ENCODE results near the gene POC1B. TPM values are rescaled to one million over a fixed set of nuclear protein-coding genes. Genes with fewer than 3 reads are reported as not detected.

POC1B gene
- polyA plus RNA-seq (10.0 and 11.1 TPM in 2 replicates), polyA minus RNA-seq (18.1 and 26.8 TPM in 2 replicates)

DNA sequence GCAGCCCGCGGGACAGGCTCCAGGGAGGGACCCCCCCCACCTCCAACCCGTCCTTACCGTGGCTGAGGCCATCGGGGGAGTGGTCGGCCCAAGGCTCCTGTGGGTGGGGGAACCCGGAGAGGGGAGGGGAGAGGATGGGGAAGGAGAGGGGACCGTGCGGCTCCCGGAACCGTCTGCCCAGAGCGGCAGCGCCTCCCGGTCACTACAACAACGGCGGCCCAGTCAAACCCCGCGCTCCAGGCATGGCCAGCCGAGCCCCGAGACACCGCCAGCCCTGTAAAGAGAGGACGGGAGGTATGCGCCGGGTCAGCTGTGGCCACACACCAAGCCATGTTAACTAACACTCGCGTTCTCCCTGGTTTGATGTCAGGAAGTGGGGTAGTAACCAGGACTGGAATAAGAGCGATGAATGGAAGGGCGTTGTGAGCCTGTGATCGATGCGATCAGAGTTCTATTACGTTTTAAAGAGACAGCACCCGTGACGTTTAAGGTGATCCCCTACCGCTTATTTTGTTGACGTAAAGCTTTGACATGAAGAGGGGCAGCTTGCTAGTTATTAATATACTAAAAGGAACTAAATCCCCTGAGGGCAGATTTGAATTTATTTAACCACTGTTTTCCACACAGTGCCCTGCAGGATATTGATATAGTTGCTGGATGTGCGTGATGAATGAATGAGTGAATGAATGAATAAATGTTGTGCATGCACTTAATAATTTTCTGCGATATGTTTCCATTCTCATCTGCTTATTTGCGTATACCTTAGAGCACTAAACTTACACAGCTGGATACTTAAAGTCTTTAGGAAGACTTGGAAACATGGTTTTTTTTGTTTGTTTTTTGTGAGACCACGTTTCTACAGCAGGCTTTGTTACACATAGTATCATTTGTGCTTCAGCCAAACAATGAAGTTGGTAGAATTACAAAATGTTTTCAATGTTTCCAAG, at the start of gene POC1B:
TSS of gene POC1B (minus strand) at position 224 of the 947 bp plus-strand sequence. CDS start at position 72, 152 bp downstream.
- H3F3A ChIP-seq (ENCODE audit: insufficient read depth, low read length, poor library complexity, severe bottlenecking): no peaks in the 10 kb centered on the region
- peak within 1 kb of the TSS; percentile 91 for H3K27ac ChIP-seq (ENCODE audit: low read length)
- peak within 1 kb of the TSS; percentile 86 for H3K4me2 ChIP-seq (ENCODE audit: low read length)
- peak within 1 kb of the TSS; percentile 94 for H2AFZ ChIP-seq (ENCODE audit: low read depth, low read length)
- no peaks in the 10 kb centered on the region for H3K36me3 ChIP-seq (ENCODE audit: insufficient read depth, low read length)
- peak within 1 kb of the TSS; percentile 94 for H3K4me3 ChIP-seq (ENCODE audit: low read length)
- peak within 1 kb of the TSS; percentile 82 for H3K9ac ChIP-seq (ENCODE audit: low read length)
- H3K9me3 ChIP-seq (ENCODE audit: low read length): no peaks in the 10 kb centered on the region
- no peaks in the 10 kb centered on the region for H3K9me2 ChIP-seq (ENCODE audit: insufficient read depth, low read length)
- no peaks in the 10 kb centered on the region for H4K20me1 ChIP-seq (ENCODE audit: insufficient read depth)
- H3K27me3 ChIP-seq (ENCODE audit: insufficient read depth, low read depth, low read length): no peaks in the 10 kb centered on the region
- no peaks in the 10 kb centered on the region for H3K79me2 ChIP-seq (replicated peaks; ENCODE audit: insufficient read depth, low read length)
- TF ChIP-seq, protein P1, sequence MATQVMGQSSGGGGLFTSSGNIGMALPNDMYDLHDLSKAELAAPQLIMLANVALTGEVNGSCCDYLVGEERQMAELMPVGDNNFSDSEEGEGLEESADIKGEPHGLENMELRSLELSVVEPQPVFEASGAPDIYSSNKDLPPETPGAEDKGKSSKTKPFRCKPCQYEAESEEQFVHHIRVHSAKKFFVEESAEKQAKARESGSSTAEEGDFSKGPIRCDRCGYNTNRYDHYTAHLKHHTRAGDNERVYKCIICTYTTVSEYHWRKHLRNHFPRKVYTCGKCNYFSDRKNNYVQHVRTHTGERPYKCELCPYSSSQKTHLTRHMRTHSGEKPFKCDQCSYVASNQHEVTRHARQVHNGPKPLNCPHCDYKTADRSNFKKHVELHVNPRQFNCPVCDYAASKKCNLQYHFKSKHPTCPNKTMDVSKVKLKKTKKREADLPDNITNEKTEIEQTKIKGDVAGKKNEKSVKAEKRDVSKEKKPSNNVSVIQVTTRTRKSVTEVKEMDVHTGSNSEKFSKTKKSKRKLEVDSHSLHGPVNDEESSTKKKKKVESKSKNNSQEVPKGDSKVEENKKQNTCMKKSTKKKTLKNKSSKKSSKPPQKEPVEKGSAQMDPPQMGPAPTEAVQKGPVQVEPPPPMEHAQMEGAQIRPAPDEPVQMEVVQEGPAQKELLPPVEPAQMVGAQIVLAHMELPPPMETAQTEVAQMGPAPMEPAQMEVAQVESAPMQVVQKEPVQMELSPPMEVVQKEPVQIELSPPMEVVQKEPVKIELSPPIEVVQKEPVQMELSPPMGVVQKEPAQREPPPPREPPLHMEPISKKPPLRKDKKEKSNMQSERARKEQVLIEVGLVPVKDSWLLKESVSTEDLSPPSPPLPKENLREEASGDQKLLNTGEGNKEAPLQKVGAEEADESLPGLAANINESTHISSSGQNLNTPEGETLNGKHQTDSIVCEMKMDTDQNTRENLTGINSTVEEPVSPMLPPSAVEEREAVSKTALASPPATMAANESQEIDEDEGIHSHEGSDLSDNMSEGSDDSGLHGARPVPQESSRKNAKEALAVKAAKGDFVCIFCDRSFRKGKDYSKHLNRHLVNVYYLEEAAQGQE (IDR thresholded peaks at IDR 0.05; ENCODE audit: borderline replicate concordance): peak; percentile 41
- TF ChIP-seq TAF1 (IDR thresholded peaks at IDR 0.05; ENCODE audit: low read depth): no peak
- TF ChIP-seq, protein P2, sequence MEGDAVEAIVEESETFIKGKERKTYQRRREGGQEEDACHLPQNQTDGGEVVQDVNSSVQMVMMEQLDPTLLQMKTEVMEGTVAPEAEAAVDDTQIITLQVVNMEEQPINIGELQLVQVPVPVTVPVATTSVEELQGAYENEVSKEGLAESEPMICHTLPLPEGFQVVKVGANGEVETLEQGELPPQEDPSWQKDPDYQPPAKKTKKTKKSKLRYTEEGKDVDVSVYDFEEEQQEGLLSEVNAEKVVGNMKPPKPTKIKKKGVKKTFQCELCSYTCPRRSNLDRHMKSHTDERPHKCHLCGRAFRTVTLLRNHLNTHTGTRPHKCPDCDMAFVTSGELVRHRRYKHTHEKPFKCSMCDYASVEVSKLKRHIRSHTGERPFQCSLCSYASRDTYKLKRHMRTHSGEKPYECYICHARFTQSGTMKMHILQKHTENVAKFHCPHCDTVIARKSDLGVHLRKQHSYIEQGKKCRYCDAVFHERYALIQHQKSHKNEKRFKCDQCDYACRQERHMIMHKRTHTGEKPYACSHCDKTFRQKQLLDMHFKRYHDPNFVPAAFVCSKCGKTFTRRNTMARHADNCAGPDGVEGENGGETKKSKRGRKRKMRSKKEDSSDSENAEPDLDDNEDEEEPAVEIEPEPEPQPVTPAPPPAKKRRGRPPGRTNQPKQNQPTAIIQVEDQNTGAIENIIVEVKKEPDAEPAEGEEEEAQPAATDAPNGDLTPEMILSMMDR (IDR thresholded peaks at IDR 0.05; ENCODE audit: poor library complexity, severe bottlenecking): no peak
- peak; percentile 69 for TF ChIP-seq MXI1 (conservative IDR thresholded peaks at IDR 0.05; ENCODE audit: poor library complexity, severe bottlenecking)
- TF ChIP-seq POLR2AphosphoS5 (IDR thresholded peaks at IDR 0.05): peak; percentile 69
- TF ChIP-seq SMC3 (conservative IDR thresholded peaks at IDR 0.05; ENCODE audit: poor library complexity): peak; percentile 32
- TF ChIP-seq EZH2 (IDR thresholded peaks at IDR 0.05; ENCODE audit: borderline replicate concordance, insufficient read depth, low read length, poor library complexity, severe bottlenecking): no peak
- peak; percentile 62 for TF ChIP-seq EP300 (conservative IDR thresholded peaks at IDR 0.05; ENCODE audit: poor library complexity, severe bottlenecking)
- no peak for TF ChIP-seq RAD21 (conservative IDR thresholded peaks at IDR 0.05)

DNA sequence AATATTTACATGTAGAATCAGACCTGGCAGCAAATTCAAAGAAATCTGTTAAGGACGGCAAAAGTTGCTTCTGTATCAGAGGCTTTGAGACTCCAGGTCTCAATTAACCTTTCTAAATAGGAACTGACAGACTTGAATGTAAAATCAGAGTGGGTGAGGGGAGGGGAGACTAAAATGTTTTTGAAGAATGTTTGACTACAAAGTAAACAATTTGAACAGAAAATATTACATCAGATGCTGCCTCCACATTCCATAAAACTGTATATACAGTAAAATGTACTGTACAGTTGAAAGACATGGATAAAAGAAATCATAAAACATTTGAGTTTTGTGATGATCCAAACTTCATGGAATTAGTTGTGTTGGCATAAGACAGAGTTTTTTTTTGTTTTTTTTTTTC, 49.5 kb upstream of the POC1B start:
- TF ChIP-seq SMC3 (conservative IDR thresholded peaks at IDR 0.05; ENCODE audit: poor library complexity) (no peak), EZH2 (IDR thresholded peaks at IDR 0.05; ENCODE audit: borderline replicate concordance, insufficient read depth, low read length, poor library complexity, severe bottlenecking) (no peak), POLR2AphosphoS5 (IDR thresholded peaks at IDR 0.05) (no peak), EP300 (conservative IDR thresholded peaks at IDR 0.05; ENCODE audit: poor library complexity, severe bottlenecking) (no peak), MXI1 (conservative IDR thresholded peaks at IDR 0.05; ENCODE audit: poor library complexity, severe bottlenecking) (no peak), TAF1 (IDR thresholded peaks at IDR 0.05; ENCODE audit: low read depth) (no peak), RAD21 (conservative IDR thresholded peaks at IDR 0.05) (no peak)
- TF ChIP-seq, protein P1 (IDR thresholded peaks at IDR 0.05; ENCODE audit: borderline replicate concordance): no peak
- TF ChIP-seq, protein P2 (IDR thresholded peaks at IDR 0.05; ENCODE audit: poor library complexity, severe bottlenecking): no peak
- Histone ChIP-seq H3K9me2 (ENCODE audit: insufficient read depth, low read length) (no peaks in the 10 kb centered on the region), H3K27me3 (ENCODE audit: insufficient read depth, low read depth, low read length) (no peaks in the 10 kb centered on the region), H2AFZ (ENCODE audit: low read depth, low read length) (no peak overlapping the region), H3K4me3 (ENCODE audit: low read length) (no peak overlapping the region), H3K4me2 (ENCODE audit: low read length) (no peak overlapping the region), H3K9ac (ENCODE audit: low read length) (no peak overlapping the region), H3K79me2 (replicated peaks; ENCODE audit: insufficient read depth, low read length) (no peaks in the 10 kb centered on the region), H4K20me1 (ENCODE audit: insufficient read depth) (no peaks in the 10 kb centered on the region), H3F3A (ENCODE audit: insufficient read depth, low read length, poor library complexity, severe bottlenecking) (no peaks in the 10 kb centered on the region), H3K27ac (ENCODE audit: low read length) (no peak overlapping the region), H3K36me3 (ENCODE audit: insufficient read depth, low read length) (no peaks in the 10 kb centered on the region), H3K9me3 (ENCODE audit: low read length) (no peaks in the 10 kb centered on the region)

Measured in neural cell (in vitro differentiated cells).